H1 (cell line): ENCODE results near the gene MBP. TPM values are rescaled to one million over a fixed set of nuclear protein-coding genes. Genes with fewer than 3 reads are reported as not detected.
A peak's percentile ranks its signal among the peaks of the same experiment; 100 is the strongest.

Source experiments
- CTCF ChIA-PET: fragments of 300-600 bp; sonication (Branson Sonifier 250); formaldehyde crosslinking; loops from one replicate; lab custom pipeline; 2021; ENCODE audit not compliant: partially characterized antibody; lab: Charles Lee
- POLR2A ChIA-PET: fragments of 300-600 bp; sonication (Branson Sonifier 250); formaldehyde crosslinking; loops from one replicate; lab custom pipeline; 2021; ENCODE audit warnings: inconsistent platforms; ENCODE audit not compliant: partially characterized antibody; lab: Charles Lee
- DNase-seq, 2 experiments: peaks; one replicate each; pipeline versions ENCODE4 v3.0.0 to v3.0.0-alpha.2; 2010 to 2022; ENCODE audit warnings: low spot score in 2 of 2, low read depth in 1 of 2, mixed read lengths in 1 of 2
- FAIRE-seq: peaks from 2 replicates; lab custom pipeline; 2011; peaks lifted over from hg19 to GRCh38; lab: Jason Lieb, UNC
- H2AFZ ChIP-seq: 2 replicates; pipeline ENCODE4 v1.8.1; 2012; ENCODE audit warnings: low read length, inconsistent platforms
- H2AK5ac ChIP-seq: 2 replicates; pipeline ENCODE4 v1.6.1; 2013; ENCODE audit warnings: low read depth, low read length
- H2BK120ac ChIP-seq: replicated peaks from 2 replicates; pipeline ENCODE3; 2013; ENCODE audit warnings: low read depth, low read length, inconsistent platforms
- H2BK12ac ChIP-seq: 2 replicates; pipeline ENCODE4 v1.6.1; 2013; ENCODE audit warnings: low read depth, low read length
- H2BK15ac ChIP-seq: 2 replicates; pipeline ENCODE4 v1.6.1; 2013; ENCODE audit warnings: low read length
- H2BK20ac ChIP-seq: 2 replicates; pipeline ENCODE4 v1.6.1; 2013; ENCODE audit warnings: low read length
- H2BK5ac ChIP-seq: 2 replicates; pipeline ENCODE4 v1.6.1; 2013; ENCODE audit warnings: low read depth, low read length
- H3K14ac ChIP-seq: 2 replicates; pipeline ENCODE4 v1.6.1; 2013; ENCODE audit warnings: inconsistent platforms; ENCODE audit not compliant: insufficient read length
- H3K18ac ChIP-seq: 2 replicates; pipeline ENCODE4 v1.6.1; 2013; ENCODE audit warnings: low read length; ENCODE audit errors: extremely low read depth
- H3K23ac ChIP-seq: 2 replicates; pipeline ENCODE4 v1.6.1; 2013; ENCODE audit warnings: inconsistent platforms; ENCODE audit not compliant: insufficient read length
- H3K23me2 ChIP-seq: 2 replicates; pipeline ENCODE4 v1.6.1; 2013; ENCODE audit warnings: low read depth, low read length
- H3K27ac ChIP-seq: 2 replicates; pipeline ENCODE4 v1.6.1; 2011; ENCODE audit warnings: low read depth, low read length, inconsistent platforms
- H3K27me3 ChIP-seq, 4 experiments: replicated peaks in 1 of 4; 1 replicate in 1 of 4; 2 replicates in 3 of 4; pipeline versions ENCODE4 v1.6.1 to v1.8.1; 2011 to 2013; ENCODE audit warnings: low read length in 3 of 4, mild to moderate bottlenecking in 3 of 4, inconsistent platforms in 2 of 4, mixed read lengths in 2 of 4, moderate library complexity in 1 of 4; ENCODE audit not compliant: control insufficient read depth in 3 of 4, insufficient read depth in 3 of 4; ENCODE audit errors: extremely low read depth in 1 of 4
- H3K36me3 ChIP-seq, 4 experiments: 2 replicates each; pipeline versions ENCODE4 v1.6.1 to v1.8.1; 2011 to 2013; ENCODE audit warnings: mild to moderate bottlenecking in 4 of 4, low read length in 3 of 4, moderate library complexity in 2 of 4, control low read depth in 1 of 4, inconsistent platforms in 1 of 4; ENCODE audit not compliant: insufficient read depth in 4 of 4, control insufficient read depth in 2 of 4
- H3K4ac ChIP-seq: replicated peaks from 2 replicates; pipeline ENCODE3; 2013; ENCODE audit warnings: low read length, low read depth, mixed read lengths, inconsistent platforms; ENCODE audit not compliant: insufficient read length
- H3K4me1 ChIP-seq, 4 experiments: replicated peaks in 1 of 4; 1 replicate in 1 of 4; 2 replicates in 3 of 4; pipeline versions ENCODE4 v1.6.1 to v1.8.1; 2011 to 2013; ENCODE audit warnings: low read length in 3 of 4, inconsistent platforms in 2 of 4, mixed read lengths in 1 of 4; ENCODE audit not compliant: insufficient read depth in 4 of 4, control insufficient read depth in 3 of 4
- H3K4me2 ChIP-seq, 2 experiments: 2 replicates each; pipeline versions ENCODE4 v1.6.1 to v1.8.1; 2011 to 2013; ENCODE audit warnings: low read depth in 2 of 2, low read length in 2 of 2, control low read depth in 1 of 2, inconsistent platforms in 1 of 2, mild to moderate bottlenecking in 1 of 2; ENCODE audit not compliant: insufficient read depth in 1 of 2
- H3K4me3 ChIP-seq, 4 experiments: fragments of 200-600, 300-600 bp in 1 of 4; sonication (generic), shearing (Covaris generic), sonication (Bioruptor Twin) in 1 of 4; 2 replicates each; pipeline versions ENCODE4 v1.5.1 to v1.8.1; 2011 to 2016; ENCODE audit warnings: low read length in 4 of 4, low read depth in 3 of 4, control low read depth in 2 of 4, inconsistent platforms in 2 of 4, mild to moderate bottlenecking in 2 of 4, mixed read lengths in 1 of 4, moderate library complexity in 1 of 4; ENCODE audit not compliant: insufficient read depth in 2 of 4; ENCODE audit errors: extremely low read depth in 1 of 4
- H3K56ac ChIP-seq: replicated peaks from 2 replicates; pipeline ENCODE3; 2013; ENCODE audit warnings: low read depth, mild to moderate bottlenecking, mixed read lengths, low read length, inconsistent platforms; ENCODE audit not compliant: insufficient read length
- H3K79me1 ChIP-seq: 2 replicates; pipeline ENCODE4 v1.6.1; 2013; ENCODE audit warnings: low read depth, low read length, control low read depth
- H3K79me2 ChIP-seq, 2 experiments: 2 replicates each; pipeline versions ENCODE4 v1.6.1 to v1.8.1; 2012 to 2013; ENCODE audit warnings: low read length in 2 of 2, mild to moderate bottlenecking in 2 of 2, inconsistent platforms in 1 of 2; ENCODE audit not compliant: insufficient read depth in 2 of 2, control insufficient read depth in 1 of 2
- H3K9ac ChIP-seq, 4 experiments: replicated peaks in 1 of 4; 1 replicate in 1 of 4; 2 replicates in 3 of 4; pipeline versions ENCODE4 v1.6.1 to v1.8.1; 2011 to 2013; ENCODE audit warnings: low read depth in 3 of 4, low read length in 3 of 4, control low read depth in 2 of 4, mild to moderate bottlenecking in 2 of 4, moderate library complexity in 2 of 4, inconsistent platforms in 1 of 4; ENCODE audit errors: extremely low read depth in 1 of 4
- H3K9me3 ChIP-seq, 2 experiments: 2 replicates each; pipeline versions ENCODE4 v1.6.1 to v1.8.1; 2012 to 2013; ENCODE audit warnings: mild to moderate bottlenecking in 2 of 2, moderate library complexity in 2 of 2, control low read depth in 1 of 2, inconsistent platforms in 1 of 2, low read depth in 1 of 2, low read length in 1 of 2, mixed read lengths in 1 of 2; ENCODE audit not compliant: insufficient read depth in 2 of 2
- H4K20me1 ChIP-seq, 2 experiments: replicated peaks in 1 of 2; 2 replicates each; pipeline versions ENCODE3 to v1.8.1; 2011 to 2013; ENCODE audit warnings: inconsistent platforms in 2 of 2, low read length in 2 of 2, mild to moderate bottlenecking in 1 of 2; ENCODE audit not compliant: insufficient read depth in 2 of 2, control insufficient read depth in 1 of 2
- H4K5ac ChIP-seq: 2 replicates; pipeline ENCODE4 v1.6.1; 2013; ENCODE audit warnings: low read length, low read depth, mixed read lengths, inconsistent platforms; ENCODE audit not compliant: insufficient read length
- H4K8ac ChIP-seq: 2 replicates; pipeline ENCODE4 v1.8.0; 2013; ENCODE audit warnings: mild to moderate bottlenecking, moderate library complexity, low read length, inconsistent platforms; ENCODE audit not compliant: insufficient read depth; ENCODE audit errors: extremely low read depth
- H4K91ac ChIP-seq: replicated peaks from 2 replicates; pipeline ENCODE3; 2013; ENCODE audit warnings: low read length, mixed read lengths, inconsistent platforms; ENCODE audit not compliant: insufficient read length
- ATF2 ChIP-seq: IDR thresholded peaks from 2 replicates; pipeline ENCODE4 v1.6.1; 2012; ENCODE audit warnings: low read length, inconsistent platforms
- CBX8 ChIP-seq: fragments of 300-800, 300-1000 bp; sonication (generic); IDR thresholded peaks from 2 replicates; pipeline ENCODE4 v1.7.1; 2016; ENCODE audit warnings: low read depth, low read length, borderline replicate concordance
- CTCF ChIP-seq, 3 experiments: IDR thresholded peaks; 1 replicate in 2 of 3; 2 replicates in 1 of 3; pipeline versions ENCODE4 v1.5.1 to v1.6.1; 2011; ENCODE audit warnings: low read length in 3 of 3, mild to moderate bottlenecking in 3 of 3, inconsistent platforms in 2 of 3, low read depth in 1 of 3, moderate library complexity in 1 of 3; ENCODE audit not compliant: insufficient read depth in 1 of 3; ENCODE audit errors: control extremely low read depth in 1 of 3
- EGR1 ChIP-seq: IDR thresholded peaks from 2 replicates; pipeline ENCODE4 v1.6.1; 2011; ENCODE audit warnings: low read depth, low read length, borderline replicate concordance
- JUN ChIP-seq: IDR thresholded peaks from 2 replicates; pipeline ENCODE4 v1.6.1; 2011; ENCODE audit warnings: low read depth, mild to moderate bottlenecking, improper control_type of control experiment, low read length
- MAFK ChIP-seq: IDR thresholded peaks from 2 replicates; pipeline ENCODE4 v1.6.1; 2012; ENCODE audit warnings: low read depth, mild to moderate bottlenecking, improper control_type of control experiment, low read length
- POLR2AphosphoS5 ChIP-seq: IDR thresholded peaks from 2 replicates; pipeline ENCODE4 v1.6.1; 2011; ENCODE audit warnings: low read depth, low read length
- TBP ChIP-seq: IDR thresholded peaks from 2 replicates; pipeline ENCODE4 v1.6.1; 2011; ENCODE audit warnings: low read depth, low read length, improper control_type of control experiment
- WGBS, 2 experiments: shearing (Covaris generic) in 1 of 2; methylation state at CpG; one replicate each; pipeline versions ENCODE4 v1.1.6 to v1.1.7; 2013 to 2015; ENCODE audit warnings: low lambda C conversion rate in 2 of 2, mixed read lengths in 2 of 2, inconsistent platforms in 1 of 2, low coverage in 1 of 2, missing lambda C conversion rate in 1 of 2; ENCODE audit not compliant: insufficient replicate concordance in 2 of 2, insufficient coverage in 1 of 2, insufficient read length in 1 of 2; ENCODE audit errors: extremely low coverage in 1 of 2, missing lambda C conversion rate in 1 of 2; 5-methylcytosine and 5-hydroxymethylcytosine counted together
- polyA plus RNA-seq, 7 experiments: library from polyadenylated mRNA; depleted of rRNA in 3 of 7; stranded (reverse) in 5 of 7; unstranded in 2 of 7; fragments of >200 nt in 5 of 7; fragments of 200-250 nt in 2 of 7; gene quantifications; 1 replicate in 5 of 7; 2 replicates in 1 of 7; 4 replicates in 1 of 7; pipeline versions ENCODE4 v1.2.1 to v1.2.3, GENCODE V29; 2011 to 2013; ENCODE audit warnings: missing spikeins in 2 of 7, mixed read lengths in 2 of 7
- total RNA-seq: library from RNA; stranded (reverse); fragmentation: NEBNext Ultra II Directional; extraction: Animal tissue kit (Norgen Biotek cat#: 25700); gene quantifications from 2 replicates; pipeline ENCODE4 v1.2.1, GENCODE V29; 2021

The MBP gene
- total and polyA plus RNA-seq, 2 of the 8 experiments (the other 6 are each of a cell fraction or from before 2014, with no cell fraction given), result 7.7 to 19.2 TPM

GRCh38 chr18:77013811-77014521 lies 118.6 kb downstream of the MBP start:
- Histone ChIP-seq H3K56ac (no peak overlapping the region), H4K20me1 (peaks cover 0 to 1% of the 10 kb centered on the region in 2 experiments), H4K91ac (peak overlapping the region; percentile 25), H3K9ac (no peak overlapping the region), H3K9me3 (no peaks in the 10 kb centered on the region), H2AK5ac (no peak overlapping the region), H3K4me1 (peaks cover 0 to 4% (median 3%) of the 10 kb centered on the region in 4 experiments; a peak in 2 of 7 replicates), H3K36me3 (no peaks in the 10 kb centered on the region), H3K23ac (no peak overlapping the region), H2BK15ac (no peak overlapping the region), H3K14ac (no peak overlapping the region), H3K27ac (no peak overlapping the region), H3K4ac (no peak overlapping the region), H3K4me2 (no peak overlapping the region), H4K8ac (no peak overlapping the region), H2BK20ac (no peak overlapping the region), H2AFZ (no peak overlapping the region), H3K27me3 (no peaks in the 10 kb centered on the region), H3K18ac (no peak overlapping the region), H2BK5ac (no peak overlapping the region), H3K79me2 (no peaks in the 10 kb centered on the region), H2BK12ac (no peak overlapping the region; the same call in 1 of the 2 replicates), H3K79me1 (no peaks in the 10 kb centered on the region; the same call in 1 of the 2 replicates), H3K23me2 (peaks cover 11% of the 10 kb centered on the region; the same call in 1 of the 2 replicates), H4K5ac (no peak overlapping the region), H3K4me3 (no peak overlapping the region), H2BK120ac (no peak overlapping the region)
- FAIRE-seq (no peak), DNase-seq (no peak)
- WGBS, 2 experiments, result 91% methylated on average over 18 of the region's 18 CpGs; no CpG with 5 or more reads in 1 of the 2 experiments
- POLR2A ChIA-PET, result no interaction called here
- CTCF ChIA-PET, result interaction anchor here (0.9 to 7.5 kb wide), 4 partner anchors 10 to 31 kb away, joined by 3 to 33 read pairs (median 4); no protein-coding TSS in a partner anchor
- TF ChIP-seq EGR1 (no peak), MAFK (no peak), POLR2AphosphoS5 (no peak), JUN (no peak), TBP (no peak), CBX8 (no peak), CTCF (IDR thresholded peaks at IDR 0.05; ENCODE audit: control extremely low read depth in 1 of 3, insufficient read depth in 1 of 3, low read depth in 1 of 3, low read length in 3 of 3) (no peak), ATF2 (no peak)
